Gastroesophageal sphincter (tissue), 2 donors: ENCODE data around the gene THEMIS.

ENCODE experiments used
- POLR2A ChIP-seq, 2 donors: fragments of 450-650 bp; IDR thresholded peaks; one replicate each; pipeline ENCODE4 v1.6.1; 2017; ENCODE audit warnings: antibody characterized with exemption in 2 of 2, mild to moderate bottlenecking in 2 of 2, moderate library complexity in 1 of 2
- POLR2AphosphoS5 ChIP-seq: sonication (generic); formaldehyde crosslinking; IDR thresholded peaks from one replicate; pipeline ENCODE4 v1.6.1; 2017; ENCODE audit warnings: antibody characterized with exemption

- no peak for TF ChIP-seq POLR2AphosphoS5
- no peak for TF ChIP-seq POLR2A (IDR thresholded peaks at IDR 0.05)
Measured at GRCh38 chr6:127879685-127880084, 21.2 kb downstream of the THEMIS start.
